GM12874 (cell line): Measurements from ENCODE around the gene GPR15.

Experiments used
- CTCF ChIP-seq: IDR thresholded peaks from 2 replicates; pipeline ENCODE4 v1.5.1; 2011; ENCODE audit warnings: low read depth, mild to moderate bottlenecking, control low read depth, low read length, moderate library complexity; ENCODE audit not compliant: insufficient read depth

The GPR15 gene

GRCh38 chr3:98531622-98532274, at the start of gene GPR15:
Gene GPR15, plus strand, starts transcription at chr3:98531978. Its CDS starts 56 bp downstream, at chr3:98532034.
- no peak for TF ChIP-seq CTCF

GRCh38 chr3:98482717-98483482, 48.9 kb upstream of the GPR15 start:
- TF ChIP-seq CTCF = no peak

- no peak for TF ChIP-seq CTCF
These were observed 48.2 kb upstream of the GPR15 start for GRCh38 chr3:98483626-98484025.

- TF ChIP-seq CTCF = no peak
These were observed 34.4 kb upstream of the GPR15 start, which contains the start of gene OR5K2 for GRCh38 chr3:98497381-98497780. Gene OR5K2, plus strand, starts transcription at chr3:98497681. Its CDS starts 0 bp downstream, at chr3:98497681.

- no peak for TF ChIP-seq CTCF
These were observed 31.8 kb upstream of the GPR15 start for GRCh38 chr3:98500019-98500418.

- TF ChIP-seq CTCF = no peak
These were observed 30.5 kb upstream of the GPR15 start for GRCh38 chr3:98501270-98501669.

- no peak for TF ChIP-seq CTCF
These were observed 29.8 kb upstream of the GPR15 start for GRCh38 chr3:98501863-98502576.
